GM12891 (cell line): Measurements from ENCODE around the gene CACNG7.

Experiments used
- POLR2A ChIP-seq: IDR thresholded peaks from 2 replicates; pipeline ENCODE4 v1.6.1; 2011; ENCODE audit warnings: low read depth, low read length, control low read depth
- POLR2AphosphoS5 ChIP-seq: IDR thresholded peaks from 2 replicates; pipeline ENCODE4 v1.6.1; 2011; ENCODE audit warnings: low read depth, low read length, control low read depth
- SPI1 ChIP-seq: IDR thresholded peaks from 2 replicates; pipeline ENCODE4 v1.6.1; 2011; ENCODE audit warnings: low read depth, low read length, control low read depth
- TAF1 ChIP-seq: IDR thresholded peaks from 2 replicates; pipeline ENCODE4 v1.6.1; 2011; ENCODE audit warnings: low read depth, low read length, control low read depth

GRCh38 chr19:53865523-53865917 lies 43.6 kb upstream of the CACNG7 start:
- TF ChIP-seq POLR2AphosphoS5 (no peak), SPI1 (no peak), POLR2A (no peak), TAF1 (no peak)
